GM06990 (cell line): ENCODE data around the gene SLC9A8.

Experiments
- DNase-seq: peaks from one replicate; pipeline ENCODE4 v3.0.0-alpha.2; 2011; ENCODE audit not compliant: insufficient read length; ENCODE audit errors: extremely low read depth
- H3K27me3 ChIP-seq: replicated peaks from 2 replicates; pipeline ENCODE4 v1.6.0; 2011; ENCODE audit warnings: low read length; ENCODE audit not compliant: control insufficient read depth, insufficient read depth
- H3K36me3 ChIP-seq: 2 replicates; pipeline ENCODE4 v1.5.1; 2011; ENCODE audit warnings: low read length; ENCODE audit not compliant: control insufficient read depth, insufficient read depth
- H3K4me3 ChIP-seq: replicated peaks from 2 replicates; pipeline ENCODE4 v1.5.1; 2011; ENCODE audit warnings: low read depth, mild to moderate bottlenecking, control low read depth, low read length
- CTCF ChIP-seq: IDR thresholded peaks from 2 replicates; pipeline ENCODE4 v1.5.1; 2011; ENCODE audit warnings: low read length, control low read depth, mild to moderate bottlenecking, inconsistent platforms; ENCODE audit not compliant: insufficient read depth, poor library complexity, severe bottlenecking

The SLC9A8 gene

GRCh38 chr20:49886571-49887213 lies 74.1 kb downstream of the SLC9A8 start:
- no peak overlapping the region for H3K4me3 ChIP-seq
- TF ChIP-seq CTCF: no peak
- H3K27me3 ChIP-seq: no peaks in the 10 kb centered on the region
- H3K36me3 ChIP-seq: peaks cover 42% of the 10 kb centered on the region
- no peak for DNase-seq

- no peak for DNase-seq
- no peak for TF ChIP-seq CTCF
- Histone ChIP-seq H3K27me3 (no peaks in the 10 kb centered on the region), H3K36me3 (peaks cover 36% of the 10 kb centered on the region), H3K4me3 (no peak overlapping the region)
These were observed 74.9 kb downstream of the SLC9A8 start for GRCh38 chr20:49887251-49888211.

GRCh38 chr20:49888212-49889000 lies 75.8 kb downstream of the SLC9A8 start:
- peak; percentile 82 for TF ChIP-seq CTCF
- H3K27me3 ChIP-seq: no peaks in the 10 kb centered on the region
- H3K4me3 ChIP-seq: no peak overlapping the region
- no peak for DNase-seq
- peaks cover 32% of the 10 kb centered on the region for H3K36me3 ChIP-seq

- peaks cover 26% of the 10 kb centered on the region for H3K36me3 ChIP-seq
- TF ChIP-seq CTCF: no peak
- no peak overlapping the region for H3K4me3 ChIP-seq
- DNase-seq: no peak
- H3K27me3 ChIP-seq: no peaks in the 10 kb centered on the region
These were observed 76.6 kb downstream of the SLC9A8 start for GRCh38 chr20:49889001-49889934.

GRCh38 chr20:49889935-49890333 lies 77.3 kb downstream of the SLC9A8 start:
- Histone ChIP-seq H3K36me3 (peaks cover 20% of the 10 kb centered on the region), H3K27me3 (no peaks in the 10 kb centered on the region), H3K4me3 (no peak overlapping the region)
- peak; percentile 13 for TF ChIP-seq CTCF
- DNase-seq: no peak
